ENCODE measurements around the gene PPRC1.

PPRC1 gene

GRCh38 chr10:102117391-102118159, 15.3 kb upstream of the PPRC1 start:
- peak; percentile 16 for DNase-seq

- no peak for DNase-seq
Observed at GRCh38 chr10:102118867-102119266, 14.0 kb upstream of the PPRC1 start.

- DNase-seq = no peak
Observed at GRCh38 chr10:102119417-102120141, 13.3 kb upstream of the PPRC1 start.

GRCh38 chr10:102120142-102120990, 12.5 kb upstream of the PPRC1 start, which contains the start of gene LDB1:
TSS of gene LDB1 (minus strand) at chr10:102120368. CDS start at chr10:102120110, 258 bp downstream.
- DNase-seq = peak; percentile 36

GRCh38 chr10:102120991-102121738, 11.7 kb upstream of the PPRC1 start:
- DNase-seq = no peak

GRCh38 chr10:102121739-102122372, 11.0 kb upstream of the PPRC1 start:
- DNase-seq = no peak

- no peak for DNase-seq
Observed at GRCh38 chr10:102122450-102122849, 10.4 kb upstream of the PPRC1 start.

GRCh38 chr10:102123223-102123622, 9.6 kb upstream of the PPRC1 start:
- no peak for DNase-seq

- DNase-seq = no peak
Observed at GRCh38 chr10:102131286-102132170, 1.3 kb upstream of the PPRC1 start.

- DNase-seq = no peak
Observed at GRCh38 chr10:102132193-102132562, 662 bp upstream of the PPRC1 start.

- DNase-seq = no peak
Observed at GRCh38 chr10:102133373-102134195, 744 bp downstream of the PPRC1 start.

GRCh38 chr10:102134416-102134815, 1.6 kb downstream of the PPRC1 start:
- no peak for DNase-seq

- peak; percentile 31 for DNase-seq
Observed at GRCh38 chr10:102135956-102136526, 3.2 kb downstream of the PPRC1 start.

GRCh38 chr10:102139281-102140110, 6.7 kb downstream of the PPRC1 start:
- DNase-seq = no peak

- no peak for DNase-seq
Observed at GRCh38 chr10:102140218-102140617, 7.4 kb downstream of the PPRC1 start.

- DNase-seq = no peak
Observed at GRCh38 chr10:102140913-102141540, 8.2 kb downstream of the PPRC1 start.

GRCh38 chr10:102141583-102142107, 8.8 kb downstream of the PPRC1 start:
- no peak for DNase-seq

- no peak for DNase-seq
Observed at GRCh38 chr10:102146971-102147428, 14.2 kb downstream of the PPRC1 start.
